GM12872 (cell line): Measurements from ENCODE around the gene ARRDC1.
A peak's percentile ranks its signal among the peaks of the same experiment; 100 is the strongest.

Experiments
- CTCF ChIP-seq: IDR thresholded peaks from 3 replicates; pipeline ENCODE4 v1.5.1; 2011; ENCODE audit warnings: low read depth, mild to moderate bottlenecking, low read length, moderate library complexity; ENCODE audit not compliant: insufficient read depth

Gene ARRDC1

GRCh38 chr9:137580954-137581322 is 24.5 kb upstream of the ARRDC1 start:
- TF ChIP-seq CTCF: no peak

GRCh38 chr9:137581361-137582285 is 23.9 kb upstream of the ARRDC1 start:
- TF ChIP-seq CTCF: no peak

- TF ChIP-seq CTCF: peak; percentile 33; the same call in 2 of the 3 replicates
Observed at GRCh38 chr9:137582286-137582860, 23.1 kb upstream of the ARRDC1 start.

GRCh38 chr9:137583347-137583746 is 22.1 kb upstream of the ARRDC1 start:
- TF ChIP-seq CTCF: no peak

GRCh38 chr9:137583957-137584356 is 21.5 kb upstream of the ARRDC1 start:
- TF ChIP-seq CTCF: no peak

- no peak for TF ChIP-seq CTCF
Observed at GRCh38 chr9:137586854-137587253, 18.6 kb upstream of the ARRDC1 start.

GRCh38 chr9:137588311-137588710 is 17.2 kb upstream of the ARRDC1 start:
- TF ChIP-seq CTCF: no peak
